ENCODE results near the gene TRAF7.
"Not testable (repeated sequence)": the region's sequence is repeated elsewhere in the genome, so short reads cannot be mapped to it uniquely, and the experiment has no call there.

The TRAF7 gene

DNA sequence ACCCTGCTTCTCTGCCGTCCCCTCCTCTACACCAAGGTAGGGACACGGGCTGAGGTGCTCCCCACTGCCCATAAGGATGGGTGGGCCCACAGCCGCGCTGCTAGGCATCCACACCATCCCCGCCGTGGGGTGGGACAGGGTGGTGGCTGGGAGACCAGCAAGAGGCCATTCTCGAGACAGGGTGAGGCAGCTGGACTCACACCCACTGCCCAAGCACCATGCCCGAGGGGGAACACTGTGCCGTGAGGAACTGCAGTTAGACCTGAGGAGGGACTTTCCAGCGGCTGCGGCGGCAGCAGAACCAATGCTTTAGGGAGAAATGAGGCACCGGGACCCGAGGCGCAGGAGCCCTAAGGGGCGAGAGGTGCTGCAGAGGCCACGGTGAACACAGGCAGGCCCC, 33.2 kb upstream of the TRAF7 start:
- no peak for DNase-seq (ENCODE audit: low read depth in 2 of 2)

DNA sequence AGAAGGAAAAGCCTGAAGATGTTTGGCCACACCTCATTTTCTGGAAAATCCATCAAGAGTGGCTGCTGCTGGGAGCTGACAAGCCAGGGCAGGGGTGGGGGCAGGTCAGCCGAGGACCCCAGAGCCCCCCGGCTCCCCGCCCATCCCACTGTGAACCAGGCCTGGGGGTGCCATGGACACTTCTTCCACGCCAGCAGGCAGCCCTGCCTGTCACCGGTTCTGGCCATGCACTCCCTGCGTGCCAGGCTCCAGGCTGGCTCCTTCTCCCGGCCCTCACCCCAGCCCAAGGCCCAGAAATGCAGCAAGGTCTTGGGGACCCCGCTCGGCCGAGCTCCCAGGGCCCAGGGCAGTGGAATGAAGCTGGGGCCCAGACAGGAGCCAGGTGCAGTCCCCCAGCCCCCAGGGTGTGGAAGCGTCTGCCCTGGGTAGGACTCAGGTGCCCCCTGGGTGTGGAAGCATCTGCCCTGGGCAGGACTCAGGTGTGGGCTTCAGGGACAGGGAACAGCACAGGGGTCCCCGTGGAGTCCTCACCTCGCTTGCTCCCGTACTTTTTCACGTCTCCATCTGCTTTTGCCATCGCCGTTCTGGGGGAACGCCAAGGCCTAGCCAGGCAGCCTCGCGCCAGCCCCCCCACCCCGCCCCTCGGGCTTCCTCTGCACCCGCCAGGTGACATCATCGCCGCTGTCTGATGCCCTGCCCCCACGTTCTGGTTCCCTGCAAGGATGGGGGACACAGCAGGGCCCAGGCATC, 32.5 kb upstream of the TRAF7 start:
- DNase-seq (ENCODE audit: low read depth in 2 of 2) = not testable (repeated sequence)

DNA sequence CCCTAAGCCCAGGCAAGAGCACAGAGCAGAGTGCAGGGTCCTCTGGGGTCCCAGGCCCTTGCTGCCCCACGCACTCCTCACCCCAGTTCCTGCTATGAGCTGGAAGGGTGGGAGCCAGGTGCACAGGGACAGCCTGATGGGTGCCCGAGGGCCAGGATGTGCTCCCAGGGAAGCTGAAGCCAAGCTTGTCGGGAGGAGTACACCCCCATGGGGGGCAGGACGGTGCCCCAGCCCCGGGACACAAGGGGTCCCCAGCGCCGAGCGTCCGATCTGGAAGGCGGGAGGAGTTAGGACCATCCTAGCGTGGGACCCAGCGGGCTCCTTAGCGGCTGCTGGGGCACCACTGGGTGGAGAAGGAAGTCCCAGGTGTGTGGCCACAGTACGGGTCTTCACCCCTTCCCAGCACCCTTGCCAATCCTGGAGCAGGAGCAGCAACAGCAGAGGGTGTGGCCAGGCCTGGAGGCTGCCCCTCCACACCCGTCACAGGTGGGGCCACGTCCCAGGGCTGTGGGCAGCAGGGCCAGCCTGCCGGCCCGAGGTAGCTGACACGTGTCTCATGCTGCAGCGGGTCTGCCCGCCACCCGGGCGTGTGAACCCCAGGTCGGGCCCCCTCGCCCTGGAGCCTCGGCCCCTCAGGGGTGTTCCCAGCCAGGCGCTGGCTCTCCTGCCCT, 31.7 kb upstream of the TRAF7 start:
- DNase-seq (ENCODE audit: low read depth in 2 of 2) = not testable (repeated sequence)

DNA sequence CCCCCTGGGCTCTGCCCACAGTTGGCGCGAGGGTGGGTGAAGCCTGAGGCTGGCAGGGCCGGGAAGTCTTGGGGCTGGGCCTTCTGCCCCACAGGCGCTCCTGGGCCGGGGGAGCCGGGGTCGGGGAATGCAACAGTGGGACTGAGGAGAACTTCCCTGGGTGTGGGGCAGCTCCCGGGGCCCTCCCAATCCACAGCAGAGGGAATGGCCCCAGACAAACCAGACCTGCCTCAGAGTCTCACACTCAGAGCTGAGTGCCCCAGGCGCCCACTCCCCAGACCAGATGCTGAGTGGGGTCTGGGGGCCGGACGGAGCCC, 31.2 kb upstream of the TRAF7 start:
- not testable (repeated sequence) for DNase-seq (ENCODE audit: low read depth in 2 of 2)

DNA sequence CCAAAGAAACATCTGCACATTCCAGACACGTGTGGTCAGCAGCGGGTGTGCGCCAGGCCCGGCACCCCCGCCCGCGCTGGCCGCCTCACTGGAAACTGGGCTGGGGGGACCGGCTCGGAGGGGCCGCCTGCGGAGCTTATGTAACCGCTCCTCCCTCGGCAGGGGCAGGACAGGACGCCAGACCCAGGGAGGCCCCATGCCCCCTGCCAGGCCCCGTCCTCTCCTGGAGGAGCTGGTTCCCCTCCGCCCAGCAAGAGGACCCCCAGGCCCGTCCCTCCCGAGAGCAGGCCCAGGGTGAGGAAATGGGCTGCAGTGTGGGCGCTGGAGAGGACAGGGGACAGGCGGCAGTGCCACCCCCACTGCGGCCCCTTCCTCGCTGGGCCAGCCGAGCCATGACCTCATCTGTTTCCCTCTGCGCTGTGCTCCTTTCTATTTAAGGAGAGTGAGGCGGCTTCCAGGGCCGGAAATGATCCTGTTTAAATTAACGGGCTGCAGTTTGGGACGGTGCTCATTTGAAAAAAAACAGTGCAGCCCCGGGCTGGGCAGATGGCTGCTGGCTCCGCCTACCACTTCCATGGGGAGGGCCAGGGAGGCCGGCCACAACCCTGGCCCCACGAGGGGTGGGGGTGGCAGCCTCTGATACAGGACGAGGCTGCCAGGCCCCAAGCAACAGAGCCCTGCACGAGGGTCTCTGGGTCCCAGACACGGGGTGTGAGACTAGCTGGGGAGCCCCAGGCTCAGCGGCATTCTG, 30.7 kb upstream of the TRAF7 start:
- DNase-seq (ENCODE audit: low read depth in 2 of 2) = not testable (repeated sequence)

DNA sequence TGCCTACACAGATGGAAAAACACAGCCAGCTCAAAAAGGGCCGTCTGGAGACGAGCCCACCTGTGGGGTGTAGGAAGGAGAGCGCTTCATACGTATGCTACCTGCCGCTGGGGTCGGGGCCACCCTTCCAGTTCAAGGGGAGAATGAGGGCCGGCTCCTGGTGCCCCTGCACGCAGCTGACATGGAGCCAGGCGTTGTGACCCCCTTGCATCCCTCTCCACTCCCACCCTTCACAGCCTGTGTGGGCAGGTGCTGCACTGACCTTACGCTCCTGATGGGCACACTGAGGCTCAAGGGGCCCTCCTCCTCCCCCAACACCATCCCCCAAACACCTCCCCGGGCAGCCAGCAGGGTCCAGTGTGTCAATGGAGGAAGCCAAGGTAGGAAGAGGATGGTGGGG, 30.0 kb upstream of the TRAF7 start:
- DNase-seq (ENCODE audit: low read depth in 2 of 2) = not testable (repeated sequence)

DNA sequence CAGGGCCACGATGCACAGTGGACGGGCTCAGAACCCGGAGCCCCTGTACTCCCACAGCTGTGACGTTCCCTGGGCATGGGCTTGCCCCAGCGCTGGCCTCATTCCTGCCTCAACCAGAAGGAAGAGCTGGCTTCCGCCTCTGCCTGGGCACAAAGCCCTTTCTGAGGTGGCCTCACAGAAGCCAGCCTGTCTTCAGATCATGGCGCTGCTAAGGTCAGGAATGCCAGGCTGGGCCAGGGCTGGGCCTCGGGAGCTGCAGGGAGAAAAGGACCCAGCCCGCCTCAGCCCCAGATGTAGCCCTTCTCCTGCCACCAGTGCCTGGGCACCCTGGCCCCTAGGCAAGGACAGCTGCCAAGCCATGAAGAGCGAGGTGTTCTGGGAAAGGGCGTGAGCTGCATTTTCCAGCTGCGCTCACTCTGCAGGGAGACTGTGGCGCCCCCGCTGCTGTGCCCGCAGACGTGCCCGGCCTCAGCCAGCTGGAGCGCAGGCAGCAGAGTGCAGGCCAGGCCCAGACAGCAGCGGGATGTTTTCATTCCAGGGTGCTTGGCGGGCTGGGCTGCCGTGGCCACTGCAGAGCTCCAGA, 29.3 kb upstream of the TRAF7 start:
- not testable (repeated sequence) for DNase-seq (ENCODE audit: low read depth in 2 of 2)

DNA sequence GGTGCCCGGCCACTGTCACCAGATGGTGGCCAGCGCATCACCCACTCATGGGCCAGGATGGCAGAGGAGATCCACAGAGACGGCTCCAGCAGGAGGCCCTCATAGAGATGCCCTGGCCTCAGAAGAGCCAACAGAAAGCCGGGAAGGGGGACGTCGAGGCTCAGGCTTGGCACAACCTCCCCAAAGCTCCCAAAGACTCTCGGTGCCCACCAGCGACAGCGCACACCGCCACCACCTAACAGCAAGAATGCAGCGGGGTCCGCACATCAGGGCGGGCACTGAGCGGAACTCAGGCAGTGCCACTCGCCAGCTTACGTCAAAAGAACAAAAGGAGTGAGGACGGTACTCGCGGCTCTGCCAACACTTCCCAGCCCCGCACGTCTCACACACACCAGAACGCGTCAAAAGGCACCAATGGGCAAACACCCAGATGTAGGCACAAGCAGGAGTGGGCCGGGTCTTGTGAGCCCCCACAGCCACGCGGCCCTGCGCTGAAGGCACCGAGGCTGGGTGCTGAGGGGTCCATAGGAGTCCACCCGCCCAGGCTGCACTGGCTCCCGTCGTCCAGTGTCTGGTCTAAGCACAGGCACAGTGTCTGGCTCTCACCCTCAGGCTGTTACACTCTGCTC, 28.5 kb upstream of the TRAF7 start:
- DNase-seq (ENCODE audit: low read depth in 2 of 2) = not testable (repeated sequence)

DNA sequence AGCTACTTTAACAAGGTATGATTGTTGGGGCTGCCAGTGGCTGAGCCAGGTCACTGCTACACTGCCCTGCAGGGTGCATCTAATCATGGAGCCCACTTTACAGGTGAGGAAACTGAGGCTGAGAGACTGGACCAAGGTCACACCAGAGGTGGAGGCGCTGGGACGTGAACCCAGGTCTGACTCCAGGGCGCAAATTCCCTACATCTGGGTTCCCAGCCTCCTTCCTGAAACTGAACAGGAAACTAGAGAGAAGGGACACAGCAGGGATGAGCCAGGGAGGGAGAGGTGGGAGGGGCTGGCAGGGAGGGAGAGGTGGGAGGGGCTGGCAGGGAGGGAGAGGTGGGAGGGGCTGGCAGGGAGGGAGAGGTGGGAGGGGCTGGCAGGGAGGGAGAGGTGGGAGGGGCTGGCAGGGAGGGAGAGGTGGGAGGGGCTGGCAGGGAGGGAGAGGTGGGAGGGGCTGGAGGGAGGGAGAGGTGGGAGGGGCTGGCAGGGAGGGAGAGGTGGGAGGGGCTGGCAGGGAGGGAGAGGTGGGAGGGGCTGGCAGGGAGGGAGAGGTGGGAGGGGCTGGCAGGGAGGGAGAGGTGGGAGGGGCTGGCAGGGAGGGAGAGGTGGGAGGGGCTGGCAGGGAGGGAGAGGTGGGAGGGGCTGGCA, 27.8 kb upstream of the TRAF7 start:
- DNase-seq (ENCODE audit: low read depth in 2 of 2) = peak in 1 of 2 donors; percentile 19

DNA sequence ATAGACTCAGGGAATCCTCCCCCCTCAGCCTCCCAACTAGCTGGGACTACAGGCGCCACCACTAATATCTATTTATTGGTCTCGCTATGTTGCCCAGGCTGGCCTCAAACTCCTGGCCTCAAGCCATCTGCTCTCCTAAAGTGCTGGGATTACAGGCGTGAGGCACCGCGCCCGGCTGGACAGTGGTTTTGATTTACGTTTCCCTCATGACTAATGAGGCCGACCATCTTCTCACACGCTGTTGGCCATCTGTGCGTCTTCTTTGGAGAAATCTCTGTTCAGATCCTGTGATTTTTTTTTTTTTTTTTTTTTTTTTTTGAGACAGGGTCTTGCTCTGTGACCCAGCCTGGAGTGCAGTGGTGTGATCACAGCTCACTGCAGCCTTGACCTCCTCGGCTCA, 26.3 kb upstream of the TRAF7 start:
- not testable (repeated sequence) for DNase-seq (ENCODE audit: low read depth in 2 of 2)

DNA sequence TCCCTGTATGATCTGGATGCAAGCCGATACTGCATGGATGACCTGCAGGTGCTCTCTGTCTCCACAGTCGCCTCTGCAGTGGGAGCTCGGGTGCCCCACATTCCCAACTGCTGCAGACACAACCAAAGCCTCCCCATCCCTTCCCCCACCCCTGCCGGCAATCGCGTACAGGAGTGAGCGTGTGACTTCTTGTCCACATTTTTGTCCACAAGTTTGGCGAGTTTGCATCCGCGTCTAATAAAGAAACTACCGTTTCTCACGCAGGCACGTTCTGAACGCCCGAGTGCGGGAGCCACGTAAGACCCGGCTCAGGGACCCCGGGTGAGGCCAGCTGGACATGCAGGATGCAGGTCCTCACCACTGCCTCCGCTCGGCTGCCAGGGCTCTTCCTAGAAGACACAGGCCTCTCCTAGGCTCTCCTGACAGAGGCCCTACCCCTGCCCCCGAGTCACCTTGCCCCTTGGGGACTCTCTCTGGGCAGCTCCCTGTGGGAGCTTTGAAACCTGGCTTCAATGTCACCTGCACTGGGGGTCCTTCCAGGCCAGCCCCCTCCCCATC, 25.6 kb upstream of the TRAF7 start:
- not testable (repeated sequence) for DNase-seq (ENCODE audit: low read depth in 2 of 2)

DNA sequence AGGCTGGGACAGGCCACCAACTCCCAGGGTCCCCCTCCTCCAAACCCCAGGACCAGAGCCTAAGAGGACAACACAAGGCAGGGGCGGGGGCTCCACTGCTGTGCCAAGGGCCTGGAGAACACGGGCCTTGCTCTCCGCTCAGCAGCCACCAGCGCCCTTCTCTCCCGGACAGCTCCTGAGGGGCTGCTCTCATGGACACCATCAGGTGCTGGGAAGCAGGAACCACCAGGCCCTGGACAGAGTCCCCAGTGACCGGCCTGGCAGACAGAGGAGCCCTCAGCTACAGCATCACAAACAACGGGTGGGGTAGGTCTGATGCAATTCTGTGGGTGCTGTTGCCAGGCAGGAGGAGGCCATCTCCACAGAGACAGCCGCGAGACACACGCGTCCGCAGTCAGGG, 21.8 kb upstream of the TRAF7 start:
- DNase-seq (ENCODE audit: low read depth in 2 of 2) = not testable (repeated sequence)

DNA sequence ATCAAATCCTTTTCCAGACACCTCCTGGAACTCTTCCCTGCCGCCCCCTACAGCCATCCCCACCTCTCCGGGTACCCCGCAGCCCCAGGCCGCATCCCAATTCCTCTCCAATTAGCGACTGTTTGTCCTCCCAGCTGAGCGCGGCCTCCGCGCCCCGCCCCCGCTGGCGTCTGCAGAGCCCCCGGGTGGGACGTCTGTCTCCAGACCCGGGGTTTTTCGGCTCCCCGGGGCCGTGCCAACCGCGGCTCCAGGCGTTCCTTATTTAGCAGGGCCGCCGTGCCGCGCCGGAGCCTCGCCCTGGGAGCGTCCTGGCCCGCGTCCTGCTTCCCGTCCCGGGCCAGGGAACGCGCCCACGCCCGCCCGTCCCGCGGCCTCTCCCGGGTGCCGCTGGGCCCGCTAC, 20.5 kb upstream of the TRAF7 start:
- not testable (repeated sequence) for DNase-seq (ENCODE audit: low read depth in 2 of 2)

DNA sequence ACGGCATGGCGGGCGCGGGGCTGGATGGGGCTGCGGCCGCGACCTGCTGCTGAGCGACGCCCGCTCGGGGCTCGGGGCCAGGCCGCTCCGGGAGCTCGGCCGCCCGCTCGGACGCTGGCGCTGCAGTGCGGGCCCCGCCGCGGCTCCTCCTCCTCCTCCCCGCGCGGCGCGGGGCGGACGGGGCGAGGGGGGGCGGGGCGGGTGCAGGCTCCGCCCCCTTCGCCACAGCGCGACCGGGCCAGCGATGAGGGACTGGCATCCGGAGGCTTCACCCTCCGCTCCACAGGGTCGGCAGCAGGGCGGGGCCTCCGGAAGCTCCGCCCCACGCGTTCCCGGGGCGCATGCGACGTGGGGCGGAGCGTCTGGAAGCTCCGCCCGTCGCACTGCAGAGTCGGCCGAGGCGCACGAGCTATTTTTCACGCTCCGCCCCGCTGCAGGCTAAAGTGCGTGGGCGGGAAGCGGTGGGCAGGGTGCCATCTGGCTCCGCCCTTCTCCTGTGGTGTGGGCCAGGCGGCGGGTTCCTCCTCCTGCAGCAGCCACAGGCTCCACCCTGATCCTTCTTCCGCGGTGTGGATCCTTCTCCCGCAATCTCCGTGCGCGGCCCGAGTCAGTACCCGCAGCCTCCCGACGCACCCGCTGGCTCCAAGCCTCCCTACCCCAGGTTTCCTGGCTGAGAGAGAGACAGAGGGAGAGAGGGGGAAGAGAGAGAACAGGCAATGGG, 19.7 kb upstream of the TRAF7 start, which contains the start of gene PKD1:
Gene PKD1 (minus strand): TSS at position 129 of the 721 bp plus-strand sequence. CDS start 209 bp downstream, outside the sequence.
- peak; percentile 97 to 98 for DNase-seq (ENCODE audit: low read depth in 2 of 2)

DNA sequence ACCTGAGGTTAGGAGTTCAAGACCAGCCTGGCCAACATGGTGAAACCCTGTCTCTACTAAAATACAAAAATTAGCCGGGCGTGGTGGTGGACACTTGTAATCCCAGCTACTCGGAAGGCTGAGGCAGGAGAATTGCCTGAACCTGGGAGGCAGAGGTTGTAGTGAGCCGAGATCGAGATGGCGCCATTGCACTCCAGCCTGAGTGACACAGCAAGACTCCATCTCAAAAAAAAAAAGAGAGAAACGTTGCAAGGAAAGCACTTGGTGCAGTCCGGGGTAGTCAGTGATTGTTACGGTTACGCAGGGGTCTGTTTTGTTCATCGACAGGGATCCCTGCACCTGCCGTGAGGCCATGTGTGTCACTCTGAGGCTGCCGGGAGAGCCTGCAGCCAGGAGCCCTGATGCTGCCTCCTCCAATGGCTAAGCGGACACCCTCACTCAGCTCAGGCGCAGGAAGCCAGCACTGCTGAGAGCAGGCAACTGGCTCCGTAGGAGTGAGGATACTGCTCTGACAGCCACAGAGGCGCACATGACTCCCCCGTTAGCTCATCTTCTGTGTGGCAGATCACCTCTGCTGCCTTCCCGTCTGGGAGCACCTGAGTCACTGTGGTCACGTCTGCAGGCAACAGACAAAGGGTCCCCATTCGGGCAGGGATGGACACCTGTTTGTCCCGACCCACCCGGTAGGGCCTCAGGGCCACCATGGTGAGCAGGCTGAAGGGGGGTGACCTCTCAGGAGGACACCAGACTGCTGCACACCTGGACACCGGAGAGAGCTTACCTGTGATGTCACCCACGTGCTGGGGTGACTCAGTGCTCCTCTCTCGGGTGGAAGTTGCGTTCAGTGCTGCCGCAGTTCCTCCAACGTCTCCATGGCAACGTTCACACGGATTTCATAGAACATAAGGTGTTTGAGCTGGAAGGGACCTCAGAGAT, 12.4 kb upstream of the TRAF7 start:
- DNase-seq (ENCODE audit: low read depth in 2 of 2) = no peak

DNA sequence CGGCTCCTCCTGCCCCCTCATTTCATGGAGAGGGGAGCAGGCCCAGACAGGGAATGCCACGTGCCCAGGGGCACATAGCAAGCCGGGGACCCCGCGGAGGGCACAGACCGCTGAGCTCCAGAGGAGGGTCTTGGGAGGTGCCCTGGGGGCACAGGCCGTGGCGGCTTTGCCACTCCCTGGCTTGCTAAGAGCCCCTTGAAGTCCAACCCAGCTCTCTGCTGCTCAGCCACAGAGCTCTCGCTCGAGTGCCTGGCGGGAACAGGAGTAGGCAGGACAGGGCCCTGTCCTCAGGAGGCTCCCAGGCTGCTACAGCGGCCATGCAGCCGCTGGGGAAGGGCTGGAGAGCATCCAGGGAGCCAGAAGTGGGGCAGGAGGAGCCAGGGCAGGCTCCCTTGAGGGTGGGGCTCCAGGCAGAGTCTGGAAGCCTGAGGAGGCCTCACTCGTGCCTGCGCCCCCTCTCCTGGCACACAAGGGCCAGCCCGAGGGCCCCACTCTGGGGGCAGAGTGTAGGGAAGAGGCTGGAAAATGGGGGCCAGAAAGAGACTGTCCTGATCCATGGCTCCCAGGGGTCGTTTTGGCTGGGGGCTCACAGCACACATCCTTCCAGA, 11.6 kb upstream of the TRAF7 start:
- DNase-seq (ENCODE audit: low read depth in 2 of 2) = no peak

DNA sequence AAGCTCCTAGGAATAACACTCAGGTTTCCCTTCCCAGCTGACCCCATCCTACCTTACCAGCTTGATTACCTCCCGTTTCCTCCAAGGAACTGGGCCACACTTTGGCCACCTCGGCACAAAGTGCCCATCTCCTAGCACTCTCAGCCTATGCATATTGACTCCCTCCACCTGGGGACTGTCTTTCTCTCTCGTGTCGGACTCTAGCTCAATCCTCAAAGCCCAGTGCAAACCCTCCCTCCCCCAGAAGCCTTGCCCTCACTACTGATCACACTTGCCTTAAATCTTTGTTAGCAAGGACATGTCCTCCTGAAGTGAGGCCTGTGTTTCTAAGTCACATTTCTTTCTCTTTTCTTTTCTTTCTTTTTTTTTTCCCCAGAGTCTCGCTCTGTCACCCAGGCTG, 9.7 kb upstream of the TRAF7 start:
- no peak for DNase-seq (ENCODE audit: low read depth in 2 of 2)

DNA sequence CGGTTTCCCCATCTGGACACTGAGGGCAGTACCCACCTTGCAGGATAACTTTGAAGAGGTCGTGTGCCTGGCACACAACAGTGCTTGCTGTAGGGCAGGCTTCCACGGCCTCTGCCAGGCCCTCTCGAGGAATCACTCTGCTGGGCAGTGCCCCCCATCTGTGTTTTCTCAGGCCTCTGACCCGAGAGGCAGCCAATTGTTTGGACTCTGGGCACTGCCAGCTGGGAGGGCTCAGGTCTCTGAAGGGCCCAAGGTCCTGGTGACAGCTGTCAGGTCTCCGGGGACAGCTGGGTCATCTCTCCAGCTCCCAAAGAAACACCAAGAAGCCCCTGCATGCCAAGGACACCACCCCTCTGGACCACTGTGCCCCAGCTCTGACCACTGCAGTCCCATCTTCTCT, 8.2 kb upstream of the TRAF7 start:
- no peak for DNase-seq (ENCODE audit: low read depth in 2 of 2)

All from stimulated activated CD8-positive, alpha-beta memory T cell treated with anti-CD3 and anti-CD28 coated beads, Interleukin-2, amount 100 ng/mL, for 1 hour (primary cell).